Mesenchymal stem cell (in vitro differentiated cells and primary cell): ENCODE data around the gene SCPEP1.

ENCODE experiments used
- DNase-seq: peaks from one replicate; pipeline ENCODE4 v3.0.0-alpha.2; 2013
- H2AFZ ChIP-seq: one replicate; pipeline ENCODE4 v1.6.1; 2013; ENCODE audit warnings: low read depth, mild to moderate bottlenecking, control low read depth, inconsistent platforms, low read length, moderate library complexity
- H2AK5ac ChIP-seq: 2 replicates; pipeline ENCODE4 v1.6.1; 2013; ENCODE audit warnings: low read length, moderate library complexity, mild to moderate bottlenecking, inconsistent platforms; ENCODE audit not compliant: severe bottlenecking
- H2BK120ac ChIP-seq: one replicate; pipeline ENCODE4 v1.6.1; 2013; ENCODE audit warnings: low read depth, mild to moderate bottlenecking, inconsistent platforms, low read length, moderate library complexity
- H2BK12ac ChIP-seq, 2 experiments: one replicate each; pipeline ENCODE4 v1.6.1; 2013; ENCODE audit warnings: inconsistent platforms in 2 of 2, low read length in 2 of 2, mild to moderate bottlenecking in 2 of 2, moderate library complexity in 2 of 2, control low read depth in 1 of 2
- H2BK15ac ChIP-seq: one replicate; pipeline ENCODE4 v1.6.1; 2013; ENCODE audit warnings: mild to moderate bottlenecking, low read depth, inconsistent platforms; ENCODE audit not compliant: poor library complexity, severe bottlenecking
- H2BK5ac ChIP-seq: 2 replicates; pipeline ENCODE4 v1.6.1; 2013; ENCODE audit warnings: low read depth, mild to moderate bottlenecking, low read length, control low read depth, inconsistent platforms; ENCODE audit not compliant: poor library complexity, severe bottlenecking
- H3K14ac ChIP-seq, 2 experiments: one replicate each; pipeline ENCODE4 v1.6.1; 2013; ENCODE audit warnings: inconsistent platforms in 2 of 2, low read length in 2 of 2, control low read depth in 1 of 2, mild to moderate bottlenecking in 1 of 2, moderate library complexity in 1 of 2
- H3K18ac ChIP-seq, 2 experiments: one replicate each; pipeline ENCODE4 v1.6.1; 2013; ENCODE audit warnings: inconsistent platforms in 2 of 2, low read length in 2 of 2, control low read depth in 1 of 2, low read depth in 1 of 2, mild to moderate bottlenecking in 1 of 2
- H3K23ac ChIP-seq, 2 experiments: one replicate each; pipeline ENCODE4 v1.6.1; 2013; ENCODE audit warnings: inconsistent platforms in 2 of 2, low read length in 2 of 2, mild to moderate bottlenecking in 2 of 2, moderate library complexity in 2 of 2, control low read depth in 1 of 2
- H3K27ac ChIP-seq: 2 replicates; pipeline ENCODE4 v1.5.1; 2013; ENCODE audit warnings: mild to moderate bottlenecking, moderate library complexity, low read length, control low read depth, inconsistent platforms; ENCODE audit not compliant: poor library complexity, severe bottlenecking
- H3K27me3 ChIP-seq, 2 experiments: 2 replicates each; pipeline versions ENCODE4 v1.6.1 to v1.7.0; 2013; ENCODE audit warnings: low read length in 2 of 2, mild to moderate bottlenecking in 2 of 2, moderate library complexity in 2 of 2, control low read depth in 1 of 2, inconsistent platforms in 1 of 2; ENCODE audit not compliant: control insufficient read depth in 1 of 2, insufficient read depth in 1 of 2
- H3K36me3 ChIP-seq, 2 experiments: 2 replicates each; pipeline versions ENCODE4 v1.6.1 to v1.7.0; 2013; ENCODE audit warnings: low read length in 2 of 2, control low read depth in 1 of 2, inconsistent platforms in 1 of 2, low read depth in 1 of 2, mild to moderate bottlenecking in 1 of 2; ENCODE audit not compliant: insufficient read depth in 2 of 2, control insufficient read depth in 1 of 2
- H3K4ac ChIP-seq, 2 experiments: one replicate each; pipeline ENCODE4 v1.6.1; 2013; ENCODE audit warnings: inconsistent platforms in 2 of 2, low read length in 2 of 2, mild to moderate bottlenecking in 2 of 2, moderate library complexity in 2 of 2, control low read depth in 1 of 2, low read depth in 1 of 2
- H3K4me1 ChIP-seq: 2 replicates; pipeline ENCODE4 v1.6.1; 2013; ENCODE audit warnings: low read depth, low read length, control low read depth; ENCODE audit not compliant: control insufficient read depth, insufficient read depth
- H3K4me2 ChIP-seq: 2 replicates; pipeline ENCODE4 v1.6.1; 2013; ENCODE audit warnings: low read length, mild to moderate bottlenecking, inconsistent platforms; ENCODE audit not compliant: poor library complexity, severe bottlenecking
- H3K4me3 ChIP-seq, 2 experiments: 2 replicates each; pipeline versions ENCODE4 v1.5.1 to v1.7.0; 2013; ENCODE audit warnings: low read length in 2 of 2, mild to moderate bottlenecking in 2 of 2, control low read depth in 1 of 2, low read depth in 1 of 2; ENCODE audit not compliant: insufficient read depth in 1 of 2
- H3K79me1 ChIP-seq: replicated peaks from 2 replicates; pipeline ENCODE4 v1.6.1; 2013; ENCODE audit warnings: mild to moderate bottlenecking, control low read depth, low read length, inconsistent platforms; ENCODE audit not compliant: poor library complexity, severe bottlenecking
- H3K9ac ChIP-seq: 2 replicates; pipeline ENCODE4 v1.7.0; 2013; ENCODE audit warnings: mild to moderate bottlenecking, low read length, moderate library complexity
- H3K9me3 ChIP-seq: 2 replicates; pipeline ENCODE4 v1.7.0; 2013; ENCODE audit warnings: mild to moderate bottlenecking, low read length; ENCODE audit not compliant: control insufficient read depth
- H4K8ac ChIP-seq: one replicate; pipeline ENCODE4 v1.6.1; 2013; ENCODE audit warnings: inconsistent platforms, mild to moderate bottlenecking, low read length, moderate library complexity
- H4K91ac ChIP-seq: one replicate; pipeline ENCODE4 v1.6.1; 2013; ENCODE audit warnings: mild to moderate bottlenecking, low read length, inconsistent platforms
- WGBS: methylation state at CpG from one replicate; pipeline ENCODE4 v1.1.7; 2013; ENCODE audit warnings: mixed read lengths; 5-methylcytosine and 5-hydroxymethylcytosine counted together

SCPEP1 gene

DNA sequence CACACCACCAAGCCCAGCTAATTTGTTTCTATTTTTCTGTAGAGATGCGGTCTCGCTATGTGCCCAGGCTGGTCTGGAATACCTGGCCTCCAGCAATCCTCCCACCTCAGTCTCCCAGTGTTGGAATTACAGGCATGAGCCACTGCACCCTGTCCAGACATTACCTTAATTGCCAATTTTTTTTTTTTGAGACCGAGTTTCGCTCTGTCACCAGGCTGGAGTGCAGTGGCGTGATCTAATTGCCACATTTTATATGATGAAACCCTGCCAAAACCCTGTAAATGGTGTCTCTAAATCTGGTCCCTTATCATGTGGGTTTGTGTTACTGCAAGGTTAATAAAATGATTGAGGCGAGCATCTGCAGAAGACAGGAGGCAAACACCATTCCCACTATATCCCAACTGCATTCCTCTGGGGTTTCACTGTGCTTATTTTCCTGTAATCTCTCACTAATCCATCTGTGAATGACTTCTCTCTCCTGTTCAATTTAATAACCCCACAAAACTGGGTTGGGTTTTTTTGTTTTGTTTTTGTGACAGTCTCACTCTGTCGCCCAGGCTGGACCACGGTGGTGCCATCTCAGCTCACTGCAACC, 44.7 kb upstream of the SCPEP1 start:
- H3K36me3 ChIP-seq = peaks cover 13 to 35% of the 10 kb centered on the region in 2 experiments
- H3K4me3 ChIP-seq = no peak overlapping the region
- H3K27ac ChIP-seq = no peak overlapping the region
- H3K9me3 ChIP-seq = peaks cover 18% of the 10 kb centered on the region
- H3K23ac ChIP-seq = no peak overlapping the region
- H2BK15ac ChIP-seq = no peak overlapping the region
- no peak overlapping the region for H2BK12ac ChIP-seq
- H2AK5ac ChIP-seq = no peak overlapping the region
- no peak overlapping the region for H2BK120ac ChIP-seq
- 98% methylated on average over 8 of the region's 8 CpGs for WGBS
- no peaks in the 10 kb centered on the region for H3K27me3 ChIP-seq
- H3K4me2 ChIP-seq = no peak overlapping the region
- H3K4me1 ChIP-seq = no peaks in the 10 kb centered on the region
- no peak overlapping the region for H3K18ac ChIP-seq
- no peak overlapping the region for H3K9ac ChIP-seq
- DNase-seq = no peak
- H3K79me1 ChIP-seq = peaks cover 6% of the 10 kb centered on the region
- no peak overlapping the region for H3K14ac ChIP-seq
- H3K4ac ChIP-seq = no peak overlapping the region
- H2AFZ ChIP-seq = no peak overlapping the region
- H4K8ac ChIP-seq = no peak overlapping the region
- H4K91ac ChIP-seq = no peak overlapping the region
- no peak overlapping the region for H2BK5ac ChIP-seq

DNA sequence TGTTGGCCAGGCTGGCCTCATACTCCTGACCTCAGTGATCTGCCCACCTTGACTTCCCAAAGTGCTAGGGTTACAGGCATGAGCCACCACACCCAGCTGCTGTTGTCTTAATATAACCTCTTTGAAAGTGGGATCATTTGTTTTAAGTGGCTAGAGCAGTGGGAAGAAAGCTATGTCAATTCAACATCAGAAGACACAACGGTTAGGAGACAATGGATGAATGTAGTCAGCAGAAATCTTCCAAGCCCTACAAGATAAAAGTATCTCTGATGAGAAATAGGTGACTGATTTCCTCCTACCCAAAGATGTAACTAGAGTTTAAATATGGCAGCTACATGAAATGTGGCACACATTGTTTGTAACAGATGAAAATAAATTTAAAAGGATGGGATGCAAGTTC, 44.1 kb upstream of the SCPEP1 start:
- no peak overlapping the region for H3K4me3 ChIP-seq
- no peak overlapping the region for H3K9ac ChIP-seq
- no peak overlapping the region for H4K8ac ChIP-seq
- H2BK5ac ChIP-seq = no peak overlapping the region
- no peak overlapping the region for H3K27ac ChIP-seq
- no peak overlapping the region for H2BK15ac ChIP-seq
- H3K14ac ChIP-seq = no peak overlapping the region
- no peak for DNase-seq
- H3K27me3 ChIP-seq = no peaks in the 10 kb centered on the region
- no peak overlapping the region for H3K23ac ChIP-seq
- no peak overlapping the region for H2AK5ac ChIP-seq
- H3K4ac ChIP-seq = no peak overlapping the region
- H2BK120ac ChIP-seq = no peak overlapping the region
- H3K79me1 ChIP-seq = peaks cover 6% of the 10 kb centered on the region
- H3K9me3 ChIP-seq = peaks cover 16% of the 10 kb centered on the region
- H3K4me1 ChIP-seq = no peaks in the 10 kb centered on the region
- H4K91ac ChIP-seq = no peak overlapping the region
- peaks cover 13 to 38% of the 10 kb centered on the region in 2 experiments for H3K36me3 ChIP-seq
- WGBS = no CpG with 5 or more reads among the region's 1 CpG
- no peak overlapping the region for H2AFZ ChIP-seq
- no peak overlapping the region for H3K4me2 ChIP-seq
- no peak overlapping the region for H2BK12ac ChIP-seq
- H3K18ac ChIP-seq = no peak overlapping the region

DNA sequence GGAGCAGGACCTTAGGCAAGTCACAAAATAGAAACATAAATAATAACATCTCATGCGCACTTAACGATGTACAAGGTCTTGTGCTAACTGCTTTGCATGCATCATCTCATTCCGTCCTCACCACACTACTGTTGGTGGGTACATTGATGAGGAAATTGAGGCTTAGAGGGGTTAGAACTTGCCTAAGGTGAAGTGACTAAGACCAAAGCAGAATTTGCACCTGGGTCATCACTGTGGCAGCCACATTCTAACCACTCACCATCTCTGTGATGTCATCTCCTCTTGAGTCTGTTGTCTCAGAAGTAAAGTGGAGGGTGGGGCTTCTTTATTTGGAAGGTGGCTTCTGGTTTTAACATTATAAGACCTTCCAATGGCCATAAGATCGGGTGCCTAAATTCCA, 43.7 kb upstream of the SCPEP1 start:
- H3K4ac ChIP-seq = no peak overlapping the region

DNA sequence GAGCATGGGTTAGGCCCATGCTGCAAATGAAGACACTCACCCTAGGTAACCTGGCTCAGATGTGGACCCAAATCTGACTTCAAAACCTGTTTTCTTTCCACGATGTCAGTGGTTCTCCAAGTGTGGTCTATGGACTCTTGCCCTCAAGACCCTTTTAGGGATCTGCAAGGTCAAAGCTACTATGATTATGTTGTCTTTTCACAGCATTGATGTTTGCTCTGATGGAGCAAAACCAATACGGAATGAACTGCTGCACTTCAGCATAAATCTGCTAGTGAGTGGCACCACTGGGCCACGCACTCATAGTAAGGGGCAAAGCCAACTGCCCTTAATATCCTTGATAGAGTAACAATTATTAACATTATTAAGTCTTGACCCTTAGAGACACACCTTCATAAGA, 42.5 kb upstream of the SCPEP1 start:
- Histone ChIP-seq H2AFZ (no peak overlapping the region), H3K36me3 (peaks cover 20 to 47% of the 10 kb centered on the region in 2 experiments), H3K4me3 (no peak overlapping the region), H3K18ac (no peak overlapping the region), H3K4me1 (no peaks in the 10 kb centered on the region), H4K91ac (no peak overlapping the region), H2BK120ac (no peak overlapping the region), H2BK12ac (no peak overlapping the region), H3K79me1 (peaks cover 11% of the 10 kb centered on the region), H3K27ac (no peak overlapping the region), H4K8ac (no peak overlapping the region), H3K14ac (no peak overlapping the region), H2AK5ac (no peak overlapping the region), H2BK5ac (no peak overlapping the region), H3K27me3 (no peaks in the 10 kb centered on the region), H2BK15ac (no peak overlapping the region), H3K23ac (no peak overlapping the region), H3K9me3 (peaks cover 7% of the 10 kb centered on the region), H3K4me2 (no peak overlapping the region), H3K4ac (no peak overlapping the region), H3K9ac (no peak overlapping the region)
- 91% methylated on average over 3 of the region's 3 CpGs for WGBS
- no peak for DNase-seq

More for the DNA sequence above, 43.7 kb upstream of the SCPEP1 start:
- Histone ChIP-seq H3K9me3 (peaks cover 14% of the 10 kb centered on the region), H2BK5ac (no peak overlapping the region), H3K27me3 (no peaks in the 10 kb centered on the region), H4K91ac (no peak overlapping the region), H2BK12ac (no peak overlapping the region), H3K18ac (no peak overlapping the region), H3K36me3 (peaks cover 14 to 42% of the 10 kb centered on the region in 2 experiments), H2AK5ac (no peak overlapping the region), H2AFZ (no peak overlapping the region), H3K27ac (no peak overlapping the region), H2BK15ac (no peak overlapping the region), H2BK120ac (no peak overlapping the region), H3K14ac (no peak overlapping the region), H3K4me2 (no peak overlapping the region), H3K4me1 (no peaks in the 10 kb centered on the region), H4K8ac (no peak overlapping the region), H3K4me3 (no peak overlapping the region), H3K79me1 (peaks cover 8% of the 10 kb centered on the region), H3K9ac (no peak overlapping the region), H3K23ac (no peak overlapping the region)
- 96% methylated on average over 1 of the region's 4 CpGs for WGBS
- DNase-seq = no peak
